GM21529 (cell line): ENCODE measurements around the gene EEF2KMT.
"Not testable (repeated sequence)": the region's sequence is repeated elsewhere in the genome, so short reads cannot be mapped to it uniquely, and the experiment has no call there.

Experiments
- ATAC-seq: cut with Tn5 transposase; IDR thresholded peaks from one replicate; pipeline ENCODE4 v1.9.1; 2021; ENCODE audit not compliant: unreplicated experiment

EEF2KMT gene

GRCh38 chr16:5097470-5098220 lies at the start of gene EEF2KMT:
Gene EEF2KMT (minus strand): TSS chr16:5097795. CDS start chr16:5097739, 56 bp downstream.
- ATAC-seq = peak; percentile 96

GRCh38 chr16:5144621-5144956 lies 47.0 kb upstream of the EEF2KMT start:
- not testable (repeated sequence) for ATAC-seq

- ATAC-seq = no peak
Observed at GRCh38 chr16:5143761-5144620, 46.4 kb upstream of the EEF2KMT start.

GRCh38 chr16:5140151-5140550 lies 42.6 kb upstream of the EEF2KMT start:
- ATAC-seq = not testable (repeated sequence)

GRCh38 chr16:5134739-5135452 lies 37.3 kb upstream of the EEF2KMT start:
- ATAC-seq = not testable (repeated sequence)

GRCh38 chr16:5132915-5133600 lies 35.5 kb upstream of the EEF2KMT start:
- ATAC-seq = not testable (repeated sequence)

GRCh38 chr16:5131467-5132004 lies 33.9 kb upstream of the EEF2KMT start:
- ATAC-seq = not testable (repeated sequence)

- ATAC-seq = not testable (repeated sequence)
Observed at GRCh38 chr16:5117300-5118087, 19.9 kb upstream of the EEF2KMT start.

- ATAC-seq = not testable (repeated sequence)
Observed at GRCh38 chr16:5116780-5117295, 19.2 kb upstream of the EEF2KMT start.

GRCh38 chr16:5110933-5111332 lies 13.3 kb upstream of the EEF2KMT start:
- not testable (repeated sequence) for ATAC-seq

- no peak for ATAC-seq
Observed at GRCh38 chr16:5108505-5109158, 11.0 kb upstream of the EEF2KMT start.

GRCh38 chr16:5105039-5105438 lies 7.4 kb upstream of the EEF2KMT start:
- not testable (repeated sequence) for ATAC-seq

- ATAC-seq = not testable (repeated sequence)
Observed at GRCh38 chr16:5103296-5104032, 5.9 kb upstream of the EEF2KMT start.

GRCh38 chr16:5099174-5099573 lies 1.6 kb upstream of the EEF2KMT start:
- ATAC-seq = not testable (repeated sequence)

GRCh38 chr16:5098221-5099159 lies 895 bp upstream of the EEF2KMT start:
- ATAC-seq = peak; percentile 84

- not testable (repeated sequence) for ATAC-seq
Observed at GRCh38 chr16:5097061-5097469, 530 bp downstream of the EEF2KMT start.

GRCh38 chr16:5096437-5097060 lies 1.0 kb downstream of the EEF2KMT start:
- ATAC-seq = not testable (repeated sequence)
